ENCODE results near the gene NAPB. TPM values are rescaled to one million over a fixed set of nuclear protein-coding genes. Genes with fewer than 3 reads are reported as not detected.

Gene NAPB
- total RNA-seq, 4 donors from 2014 or later, result 7.0 to 14.8 (median 13.1) TPM

- DNase-seq (ENCODE audit: low spot score) (no peak), ATAC-seq (ENCODE audit: low FRiP score) (no peak)
- no peak for TF ChIP-seq CTCF (IDR thresholded peaks at IDR 0.05)
Measured at GRCh38 chr20:23396950-23397627, 24.2 kb downstream of the NAPB start.

GRCh38 chr20:23393996-23394775, 27.1 kb downstream of the NAPB start:
- DNase-seq (ENCODE audit: low spot score) (no peak), ATAC-seq (ENCODE audit: low FRiP score) (no peak)
- TF ChIP-seq CTCF (IDR thresholded peaks at IDR 0.05), result no peak

- ATAC-seq (ENCODE audit: low FRiP score) (no peak), DNase-seq (ENCODE audit: low spot score) (no peak)
- TF ChIP-seq CTCF (IDR thresholded peaks at IDR 0.05), result no peak
Measured at GRCh38 chr20:23391707-23392310, 29.5 kb downstream of the NAPB start.

GRCh38 chr20:23390091-23390774, 31.1 kb downstream of the NAPB start:
- ATAC-seq (ENCODE audit: low FRiP score) (no peak), DNase-seq (ENCODE audit: low spot score) (no peak)

GRCh38 chr20:23387118-23387443, 34.2 kb downstream of the NAPB start:
- no peak for ATAC-seq (ENCODE audit: low FRiP score)
- no peak for TF ChIP-seq CTCF (IDR thresholded peaks at IDR 0.05)
- DNase-seq (ENCODE audit: low spot score), result no peak

More at GRCh38 chr20:23390091-23390774, 31.1 kb downstream of the NAPB start:
- no peak for TF ChIP-seq CTCF (IDR thresholded peaks at IDR 0.05)

GRCh38 chr20:23386304-23387117, 34.8 kb downstream of the NAPB start:
- no peak for ATAC-seq (ENCODE audit: low FRiP score)
- no peak for DNase-seq (ENCODE audit: low spot score)
- TF ChIP-seq CTCF (IDR thresholded peaks at IDR 0.05), result no peak
